K562 (cell line): Measurements from ENCODE around the gene NPTX2. TPM values are rescaled to one million over a fixed set of nuclear protein-coding genes. Genes with fewer than 3 reads are reported as not detected.

Source experiments
- ATAC-seq: fragments of 200-7000 bp; cut with Tn5 transposase; 3 replicates; pipeline ENCODE4 v1.9.1; 2020; ENCODE audit warnings: moderate library complexity
- BruUV-seq: library from RNA; stranded (reverse); fragments of 400-500 nt; replicated peaks from 2 replicates; lab custom pipeline; 2021; lab: Mats Ljungman, UMichigan
- CTCF ChIA-PET: fragments of 300-600 bp; formaldehyde crosslinking; extraction: SDS; loops from one replicate; lab custom pipeline; 2021; ENCODE audit warnings: low intra/inter-chr PET ratio; lab: Yijun Ruan, JAX
- POLR2A ChIA-PET: fragments of 300-600, 350-650 bp; sonication (Branson Sonifier 250); formaldehyde crosslinking; extraction: SDS; loops from one replicate; lab custom pipeline; 2021; ENCODE audit warnings: antibody characterized with exemption, inconsistent platforms; lab: Yijun Ruan, JAX
- DNase-seq, 4 experiments: peaks; one replicate each; pipeline versions ENCODE4 v3.0.0 to v3.0.0-alpha.2; 2011 to 2018; ENCODE audit warnings: low spot score in 3 of 4, mixed read lengths in 3 of 4; ENCODE audit errors: extremely low read depth in 1 of 4
- FAIRE-seq: peaks from 2 replicates; lab custom pipeline; 2011; peaks lifted over from hg19 to GRCh38; lab: Jason Lieb, UNC
- H2AFZ ChIP-seq: 2 replicates; pipeline ENCODE4 v1.6.0; 2011; ENCODE audit warnings: low read depth, low read length, control low read depth, inconsistent platforms
- H3K27ac ChIP-seq: fragments of 200-600 bp; 3 replicates; pipeline ENCODE4 v1.8.0; 2011; ENCODE audit warnings: low read depth, mild to moderate bottlenecking, control low read depth, inconsistent platforms, low read length, moderate library complexity, mixed read lengths; ENCODE audit errors: extremely low read depth
- H3K27me3 ChIP-seq, 2 experiments: fragments of 300-600 bp in 1 of 2; 2 replicates in 1 of 2; 3 replicates in 1 of 2; pipeline versions ENCODE4 v1.6.0 to v1.8.0; 2011; ENCODE audit warnings: inconsistent platforms in 2 of 2, low read length in 2 of 2, mild to moderate bottlenecking in 1 of 2, mixed read lengths in 1 of 2, moderate library complexity in 1 of 2; ENCODE audit not compliant: control insufficient read depth in 2 of 2, insufficient read depth in 2 of 2
- H3K36me3 ChIP-seq: fragments of 300-600 bp; 3 replicates; pipeline ENCODE4 v1.8.0; 2011; ENCODE audit warnings: mild to moderate bottlenecking, low read length, inconsistent platforms; ENCODE audit not compliant: control insufficient read depth, insufficient read depth
- H3K4me1 ChIP-seq, 2 experiments: fragments of 200-600 bp in 1 of 2; replicated peaks in 1 of 2; 2 replicates in 1 of 2; 3 replicates in 1 of 2; pipeline versions ENCODE4 v1.5.1 to v1.8.0; 2011; ENCODE audit warnings: inconsistent platforms in 2 of 2, low read length in 2 of 2, mild to moderate bottlenecking in 1 of 2, mixed read lengths in 1 of 2, moderate library complexity in 1 of 2; ENCODE audit not compliant: control insufficient read depth in 2 of 2, insufficient read depth in 2 of 2
- H3K4me2 ChIP-seq: 2 replicates; pipeline ENCODE4 v1.6.1; 2011; ENCODE audit warnings: low read length, control low read depth, inconsistent platforms, mixed read lengths; ENCODE audit not compliant: insufficient read depth
- H3K4me3 ChIP-seq: fragments of 200-600 bp; sonication (generic), shearing (Covaris generic); 2 replicates; pipeline ENCODE4 v1.5.1; 2016; ENCODE audit warnings: control low read depth, inconsistent platforms
- H3K79me2 ChIP-seq: fragments of 200-600 bp; 3 replicates; pipeline ENCODE4 v1.8.0; 2011; ENCODE audit warnings: low read length, inconsistent platforms; ENCODE audit not compliant: control insufficient read depth, insufficient read depth
- H3K9ac ChIP-seq, 2 experiments: 2 replicates each; pipeline versions ENCODE4 v1.6.0 to v1.6.1; 2011; ENCODE audit warnings: low read depth in 2 of 2, low read length in 2 of 2, control low read depth in 1 of 2, inconsistent platforms in 1 of 2, mild to moderate bottlenecking in 1 of 2, mixed read lengths in 1 of 2; ENCODE audit not compliant: insufficient read depth in 1 of 2
- H3K9me1 ChIP-seq: one replicate; pipeline ENCODE4 v1.6.0; 2011; ENCODE audit warnings: inconsistent platforms, mild to moderate bottlenecking, low read length, moderate library complexity; ENCODE audit not compliant: control insufficient read depth, insufficient read depth
- H3K9me3 ChIP-seq: replicated peaks from 2 replicates; pipeline ENCODE4 v1.5.1; 2011; ENCODE audit warnings: low read depth, low read length, inconsistent platforms; ENCODE audit not compliant: control insufficient read depth, insufficient read depth
- H4K20me1 ChIP-seq: replicated peaks from 2 replicates; pipeline ENCODE4 v1.6.1; 2011; ENCODE audit warnings: low read length, inconsistent platforms, mixed read lengths; ENCODE audit not compliant: control insufficient read depth, insufficient read depth
- THRAP3 ChIP-seq: fragments of 450-650 bp; IDR thresholded peaks from 2 replicates; pipeline ENCODE4 v1.6.1; 2016; ENCODE audit warnings: mild to moderate bottlenecking, inconsistent platforms, borderline replicate concordance
- ZNF263 ChIP-seq: sonication (generic); formaldehyde crosslinking; IDR thresholded peaks from 2 replicates; pipeline ENCODE4 v1.8.0; 2022; ENCODE audit warnings: mild to moderate bottlenecking, missing genetic modification reagents, borderline replicate concordance
- WGBS: fragments of 100-300 bp; shearing (Covaris generic); methylation state at CpG from one replicate; pipeline ENCODE4 v1.1.6; 2016; ENCODE audit warnings: low coverage, mixed read lengths; ENCODE audit not compliant: insufficient coverage; ENCODE audit errors: missing lambda C conversion rate; 5-methylcytosine and 5-hydroxymethylcytosine counted together
- in situ Hi-C: fragments of 300-500 bp; cut with MboI; formaldehyde crosslinking; loops from 4 replicates; pipeline ENCODE4 v1.15.0; 2018; ENCODE audit warnings: inconsistent platforms, mixed read lengths
- intact Hi-C: fragments of 100-400 bp; cut with micrococcal nuclease; formaldehyde crosslinking; loops from 2 replicates; pipeline ENCODE4 v1.14.2; 2022
- polyA plus RNA-seq, 8 experiments: library from polyadenylated mRNA; depleted of rRNA in 4 of 8; stranded (reverse) in 5 of 8; unstranded in 3 of 8; fragments of >200 nt; fragmentation: Nextera tagmentation in 2 of 8; fragmentation: Illumina TruSeq in 1 of 8; extraction: Ambion mirVana in 2 of 8; extraction: Trizol in 1 of 8; gene quantifications; 2 replicates each; pipeline versions ENCODE4 v1.2.1 to v1.2.3, GENCODE V29; 2011 to 2014; ENCODE audit warnings: inconsistent platforms in 1 of 8, missing spikeins in 1 of 8
- total RNA-seq, 7 experiments: library from RNA; depleted of rRNA in 6 of 7; stranded (reverse); fragments of >200 nt in 6 of 7; fragmentation: Illumina TruSeq in 2 of 7; extraction: Trizol in 2 of 7; gene quantifications; 2 replicates each; pipeline versions ENCODE4 v1.2.1 to v1.2.3, GENCODE V29; 2011 to 2021; ENCODE audit warnings: low replicate concordance in 1 of 7
- TF ChIP-seq, protein P1 (sequence below): fragments of 450-650 bp; IDR thresholded peaks from 2 replicates; pipeline ENCODE4 v1.6.1; 2016; ENCODE audit warnings: mild to moderate bottlenecking, moderate library complexity
- TF ChIP-seq, protein P2 (sequence below): sonication (generic); formaldehyde crosslinking; IDR thresholded peaks from 2 replicates; pipeline ENCODE4 v1.8.0; 2023; ENCODE audit warnings: mild to moderate bottlenecking, missing genetic modification reagents
- TF ChIP-seq, protein P3 (sequence below): sonication (generic); formaldehyde crosslinking; IDR thresholded peaks from 2 replicates; pipeline ENCODE4 v1.8.1; 2023; ENCODE audit warnings: mild to moderate bottlenecking, missing genetic modification reagents, moderate library complexity

Gene NPTX2
- total and polyA plus RNA-seq, 9 of the 15 experiments (the other 6 are each of a cell fraction or from before 2014, with no cell fraction given), result 0.07 TPM; not detected in 8

DNA sequence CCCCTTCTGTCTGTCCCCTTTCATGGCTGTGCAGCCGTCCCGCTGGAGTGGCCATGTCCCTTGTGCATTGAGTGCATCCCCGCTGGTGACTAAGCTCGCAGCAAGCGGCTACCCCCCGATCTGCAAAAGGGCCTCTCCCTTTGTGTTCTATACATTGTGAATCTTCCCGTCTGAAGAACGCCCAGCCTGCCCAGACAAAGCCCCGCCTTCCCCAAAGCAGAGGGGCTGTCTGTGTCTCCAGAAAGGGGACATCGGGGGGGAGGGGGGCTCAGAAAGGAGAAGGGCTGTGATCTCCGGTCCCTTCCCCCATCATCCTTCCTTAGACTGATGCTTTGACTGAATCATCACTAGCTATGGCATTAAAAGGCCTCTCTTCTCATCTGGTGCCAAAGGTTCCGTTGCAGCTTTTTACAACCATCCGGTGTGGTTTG lies 11.9 kb downstream of the NPTX2 start:
- in situ Hi-C loops, result no loop called here
- FAIRE-seq (no peak), DNase-seq (no peak), ATAC-seq (no peak)
- CTCF ChIA-PET, result interaction anchor here (0.6 kb wide), 1 partner anchor 32 kb away, joined by 3 read pairs; no protein-coding TSS in a partner anchor
- no peaks in the 10 kb centered on the region for H3K4me1 ChIP-seq
- POLR2A ChIA-PET, result interaction anchor here (0.8 kb wide), 1 partner anchor 109 kb away, joined by 3 read pairs; no protein-coding TSS in a partner anchor
- H3K27me3 ChIP-seq, result peaks cover 6 to 56% of the 10 kb centered on the region in 2 experiments; a peak in 3 of 5 replicates
- H3K9ac ChIP-seq, result no peak overlapping the region
- BruUV-seq, result no TSS peak
- H3K4me3 ChIP-seq, result no peak overlapping the region
- H3K4me2 ChIP-seq, result no peak overlapping the region
- H3K9me1 ChIP-seq, result no peaks in the 10 kb centered on the region
- no peaks in the 10 kb centered on the region for H3K36me3 ChIP-seq
- H3K79me2 ChIP-seq, result no peaks in the 10 kb centered on the region
- H3K27ac ChIP-seq, result no peak overlapping the region
- 2% methylated on average over 12 of the region's 13 CpGs for WGBS
- H3K9me3 ChIP-seq, result no peaks in the 10 kb centered on the region
- intact Hi-C loops, result no loop called here
- peaks cover 4% of the 10 kb centered on the region; the same call in 1 of the 2 replicates for H4K20me1 ChIP-seq
- H2AFZ ChIP-seq, result no peak overlapping the region
- TF ChIP-seq, protein P1, sequence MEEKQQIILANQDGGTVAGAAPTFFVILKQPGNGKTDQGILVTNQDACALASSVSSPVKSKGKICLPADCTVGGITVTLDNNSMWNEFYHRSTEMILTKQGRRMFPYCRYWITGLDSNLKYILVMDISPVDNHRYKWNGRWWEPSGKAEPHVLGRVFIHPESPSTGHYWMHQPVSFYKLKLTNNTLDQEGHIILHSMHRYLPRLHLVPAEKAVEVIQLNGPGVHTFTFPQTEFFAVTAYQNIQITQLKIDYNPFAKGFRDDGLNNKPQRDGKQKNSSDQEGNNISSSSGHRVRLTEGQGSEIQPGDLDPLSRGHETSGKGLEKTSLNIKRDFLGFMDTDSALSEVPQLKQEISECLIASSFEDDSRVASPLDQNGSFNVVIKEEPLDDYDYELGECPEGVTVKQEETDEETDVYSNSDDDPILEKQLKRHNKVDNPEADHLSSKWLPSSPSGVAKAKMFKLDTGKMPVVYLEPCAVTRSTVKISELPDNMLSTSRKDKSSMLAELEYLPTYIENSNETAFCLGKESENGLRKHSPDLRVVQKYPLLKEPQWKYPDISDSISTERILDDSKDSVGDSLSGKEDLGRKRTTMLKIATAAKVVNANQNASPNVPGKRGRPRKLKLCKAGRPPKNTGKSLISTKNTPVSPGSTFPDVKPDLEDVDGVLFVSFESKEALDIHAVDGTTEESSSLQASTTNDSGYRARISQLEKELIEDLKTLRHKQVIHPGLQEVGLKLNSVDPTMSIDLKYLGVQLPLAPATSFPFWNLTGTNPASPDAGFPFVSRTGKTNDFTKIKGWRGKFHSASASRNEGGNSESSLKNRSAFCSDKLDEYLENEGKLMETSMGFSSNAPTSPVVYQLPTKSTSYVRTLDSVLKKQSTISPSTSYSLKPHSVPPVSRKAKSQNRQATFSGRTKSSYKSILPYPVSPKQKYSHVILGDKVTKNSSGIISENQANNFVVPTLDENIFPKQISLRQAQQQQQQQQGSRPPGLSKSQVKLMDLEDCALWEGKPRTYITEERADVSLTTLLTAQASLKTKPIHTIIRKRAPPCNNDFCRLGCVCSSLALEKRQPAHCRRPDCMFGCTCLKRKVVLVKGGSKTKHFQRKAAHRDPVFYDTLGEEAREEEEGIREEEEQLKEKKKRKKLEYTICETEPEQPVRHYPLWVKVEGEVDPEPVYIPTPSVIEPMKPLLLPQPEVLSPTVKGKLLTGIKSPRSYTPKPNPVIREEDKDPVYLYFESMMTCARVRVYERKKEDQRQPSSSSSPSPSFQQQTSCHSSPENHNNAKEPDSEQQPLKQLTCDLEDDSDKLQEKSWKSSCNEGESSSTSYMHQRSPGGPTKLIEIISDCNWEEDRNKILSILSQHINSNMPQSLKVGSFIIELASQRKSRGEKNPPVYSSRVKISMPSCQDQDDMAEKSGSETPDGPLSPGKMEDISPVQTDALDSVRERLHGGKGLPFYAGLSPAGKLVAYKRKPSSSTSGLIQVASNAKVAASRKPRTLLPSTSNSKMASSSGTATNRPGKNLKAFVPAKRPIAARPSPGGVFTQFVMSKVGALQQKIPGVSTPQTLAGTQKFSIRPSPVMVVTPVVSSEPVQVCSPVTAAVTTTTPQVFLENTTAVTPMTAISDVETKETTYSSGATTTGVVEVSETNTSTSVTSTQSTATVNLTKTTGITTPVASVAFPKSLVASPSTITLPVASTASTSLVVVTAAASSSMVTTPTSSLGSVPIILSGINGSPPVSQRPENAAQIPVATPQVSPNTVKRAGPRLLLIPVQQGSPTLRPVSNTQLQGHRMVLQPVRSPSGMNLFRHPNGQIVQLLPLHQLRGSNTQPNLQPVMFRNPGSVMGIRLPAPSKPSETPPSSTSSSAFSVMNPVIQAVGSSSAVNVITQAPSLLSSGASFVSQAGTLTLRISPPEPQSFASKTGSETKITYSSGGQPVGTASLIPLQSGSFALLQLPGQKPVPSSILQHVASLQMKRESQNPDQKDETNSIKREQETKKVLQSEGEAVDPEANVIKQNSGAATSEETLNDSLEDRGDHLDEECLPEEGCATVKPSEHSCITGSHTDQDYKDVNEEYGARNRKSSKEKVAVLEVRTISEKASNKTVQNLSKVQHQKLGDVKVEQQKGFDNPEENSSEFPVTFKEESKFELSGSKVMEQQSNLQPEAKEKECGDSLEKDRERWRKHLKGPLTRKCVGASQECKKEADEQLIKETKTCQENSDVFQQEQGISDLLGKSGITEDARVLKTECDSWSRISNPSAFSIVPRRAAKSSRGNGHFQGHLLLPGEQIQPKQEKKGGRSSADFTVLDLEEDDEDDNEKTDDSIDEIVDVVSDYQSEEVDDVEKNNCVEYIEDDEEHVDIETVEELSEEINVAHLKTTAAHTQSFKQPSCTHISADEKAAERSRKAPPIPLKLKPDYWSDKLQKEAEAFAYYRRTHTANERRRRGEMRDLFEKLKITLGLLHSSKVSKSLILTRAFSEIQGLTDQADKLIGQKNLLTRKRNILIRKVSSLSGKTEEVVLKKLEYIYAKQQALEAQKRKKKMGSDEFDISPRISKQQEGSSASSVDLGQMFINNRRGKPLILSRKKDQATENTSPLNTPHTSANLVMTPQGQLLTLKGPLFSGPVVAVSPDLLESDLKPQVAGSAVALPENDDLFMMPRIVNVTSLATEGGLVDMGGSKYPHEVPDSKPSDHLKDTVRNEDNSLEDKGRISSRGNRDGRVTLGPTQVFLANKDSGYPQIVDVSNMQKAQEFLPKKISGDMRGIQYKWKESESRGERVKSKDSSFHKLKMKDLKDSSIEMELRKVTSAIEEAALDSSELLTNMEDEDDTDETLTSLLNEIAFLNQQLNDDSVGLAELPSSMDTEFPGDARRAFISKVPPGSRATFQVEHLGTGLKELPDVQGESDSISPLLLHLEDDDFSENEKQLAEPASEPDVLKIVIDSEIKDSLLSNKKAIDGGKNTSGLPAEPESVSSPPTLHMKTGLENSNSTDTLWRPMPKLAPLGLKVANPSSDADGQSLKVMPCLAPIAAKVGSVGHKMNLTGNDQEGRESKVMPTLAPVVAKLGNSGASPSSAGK, result no peak
- TF ChIP-seq, protein P2, sequence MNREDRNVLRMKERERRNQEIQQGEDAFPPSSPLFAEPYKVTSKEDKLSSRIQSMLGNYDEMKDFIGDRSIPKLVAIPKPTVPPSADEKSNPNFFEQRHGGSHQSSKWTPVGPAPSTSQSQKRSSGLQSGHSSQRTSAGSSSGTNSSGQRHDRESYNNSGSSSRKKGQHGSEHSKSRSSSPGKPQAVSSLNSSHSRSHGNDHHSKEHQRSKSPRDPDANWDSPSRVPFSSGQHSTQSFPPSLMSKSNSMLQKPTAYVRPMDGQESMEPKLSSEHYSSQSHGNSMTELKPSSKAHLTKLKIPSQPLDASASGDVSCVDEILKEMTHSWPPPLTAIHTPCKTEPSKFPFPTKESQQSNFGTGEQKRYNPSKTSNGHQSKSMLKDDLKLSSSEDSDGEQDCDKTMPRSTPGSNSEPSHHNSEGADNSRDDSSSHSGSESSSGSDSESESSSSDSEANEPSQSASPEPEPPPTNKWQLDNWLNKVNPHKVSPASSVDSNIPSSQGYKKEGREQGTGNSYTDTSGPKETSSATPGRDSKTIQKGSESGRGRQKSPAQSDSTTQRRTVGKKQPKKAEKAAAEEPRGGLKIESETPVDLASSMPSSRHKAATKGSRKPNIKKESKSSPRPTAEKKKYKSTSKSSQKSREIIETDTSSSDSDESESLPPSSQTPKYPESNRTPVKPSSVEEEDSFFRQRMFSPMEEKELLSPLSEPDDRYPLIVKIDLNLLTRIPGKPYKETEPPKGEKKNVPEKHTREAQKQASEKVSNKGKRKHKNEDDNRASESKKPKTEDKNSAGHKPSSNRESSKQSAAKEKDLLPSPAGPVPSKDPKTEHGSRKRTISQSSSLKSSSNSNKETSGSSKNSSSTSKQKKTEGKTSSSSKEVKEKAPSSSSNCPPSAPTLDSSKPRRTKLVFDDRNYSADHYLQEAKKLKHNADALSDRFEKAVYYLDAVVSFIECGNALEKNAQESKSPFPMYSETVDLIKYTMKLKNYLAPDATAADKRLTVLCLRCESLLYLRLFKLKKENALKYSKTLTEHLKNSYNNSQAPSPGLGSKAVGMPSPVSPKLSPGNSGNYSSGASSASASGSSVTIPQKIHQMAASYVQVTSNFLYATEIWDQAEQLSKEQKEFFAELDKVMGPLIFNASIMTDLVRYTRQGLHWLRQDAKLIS (CRISPR knock-in tag), result no peak
- TF ChIP-seq, protein P3, sequence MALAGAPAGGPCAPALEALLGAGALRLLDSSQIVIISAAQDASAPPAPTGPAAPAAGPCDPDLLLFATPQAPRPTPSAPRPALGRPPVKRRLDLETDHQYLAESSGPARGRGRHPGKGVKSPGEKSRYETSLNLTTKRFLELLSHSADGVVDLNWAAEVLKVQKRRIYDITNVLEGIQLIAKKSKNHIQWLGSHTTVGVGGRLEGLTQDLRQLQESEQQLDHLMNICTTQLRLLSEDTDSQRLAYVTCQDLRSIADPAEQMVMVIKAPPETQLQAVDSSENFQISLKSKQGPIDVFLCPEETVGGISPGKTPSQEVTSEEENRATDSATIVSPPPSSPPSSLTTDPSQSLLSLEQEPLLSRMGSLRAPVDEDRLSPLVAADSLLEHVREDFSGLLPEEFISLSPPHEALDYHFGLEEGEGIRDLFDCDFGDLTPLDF (CRISPR knock-in tag), result no peak
- TF ChIP-seq ZNF263 (CRISPR knock-in tag) (no peak), THRAP3 (no peak)
